Omental fat pad (tissue), 4 donors: ENCODE measurements around the gene ITIH4. TPM values are rescaled to one million over a fixed set of nuclear protein-coding genes. Genes with fewer than 3 reads are reported as not detected.
A peak's percentile ranks its signal among the peaks of the same experiment; 100 is the strongest.

Source experiments
- ATAC-seq: fragments of 150-250 bp; one replicate; pipeline ENCODE4 v1.9.1; 2016; ENCODE audit warnings: mild to moderate bottlenecking, moderate library complexity; ENCODE audit not compliant: low FRiP score
- DNase-seq: peaks from one replicate; pipeline ENCODE4 v3.0.0-alpha.2; 2019; ENCODE audit warnings: low spot score
- total RNA-seq, 4 donors: library from RNA; depleted of rRNA; stranded (reverse); fragments of >200 nt; gene quantifications; one replicate each; pipeline ENCODE4 v1.1.0, GENCODE V29; 2016
- TF ChIP-seq, protein P1 (sequence below), 3 donors: fragments of 450-650 bp; IDR thresholded peaks; one replicate each; pipeline ENCODE4 v1.5.1; 2016 to 2017; ENCODE audit warnings: antibody characterized with exemption in 3 of 3, mild to moderate bottlenecking in 3 of 3, moderate library complexity in 2 of 3

Gene ITIH4
- total RNA-seq, 4 donors from 2014 or later, result 1.2 to 18.8 (median 3.6) TPM

DNA sequence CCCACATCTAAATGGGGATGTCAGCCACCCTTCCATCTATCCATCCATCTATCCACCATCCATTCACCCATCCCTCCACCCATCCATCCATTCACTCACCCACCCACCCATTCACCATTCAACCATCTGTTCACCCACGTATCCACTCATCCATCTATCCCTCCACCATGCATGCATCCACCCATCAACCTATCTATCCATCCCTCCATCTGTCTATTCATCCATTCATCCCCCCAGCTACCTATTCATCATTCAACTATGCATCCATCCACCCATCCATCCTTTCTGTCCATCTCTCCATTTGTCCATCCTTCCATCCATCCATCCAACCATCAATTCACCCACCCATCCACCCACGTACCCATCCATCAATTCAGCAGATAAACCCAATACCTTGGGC lies 21.3 kb downstream of the ITIH4 start:
- DNase-seq (no peak), ATAC-seq (no peak)
- TF ChIP-seq, protein P1, sequence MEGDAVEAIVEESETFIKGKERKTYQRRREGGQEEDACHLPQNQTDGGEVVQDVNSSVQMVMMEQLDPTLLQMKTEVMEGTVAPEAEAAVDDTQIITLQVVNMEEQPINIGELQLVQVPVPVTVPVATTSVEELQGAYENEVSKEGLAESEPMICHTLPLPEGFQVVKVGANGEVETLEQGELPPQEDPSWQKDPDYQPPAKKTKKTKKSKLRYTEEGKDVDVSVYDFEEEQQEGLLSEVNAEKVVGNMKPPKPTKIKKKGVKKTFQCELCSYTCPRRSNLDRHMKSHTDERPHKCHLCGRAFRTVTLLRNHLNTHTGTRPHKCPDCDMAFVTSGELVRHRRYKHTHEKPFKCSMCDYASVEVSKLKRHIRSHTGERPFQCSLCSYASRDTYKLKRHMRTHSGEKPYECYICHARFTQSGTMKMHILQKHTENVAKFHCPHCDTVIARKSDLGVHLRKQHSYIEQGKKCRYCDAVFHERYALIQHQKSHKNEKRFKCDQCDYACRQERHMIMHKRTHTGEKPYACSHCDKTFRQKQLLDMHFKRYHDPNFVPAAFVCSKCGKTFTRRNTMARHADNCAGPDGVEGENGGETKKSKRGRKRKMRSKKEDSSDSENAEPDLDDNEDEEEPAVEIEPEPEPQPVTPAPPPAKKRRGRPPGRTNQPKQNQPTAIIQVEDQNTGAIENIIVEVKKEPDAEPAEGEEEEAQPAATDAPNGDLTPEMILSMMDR (IDR thresholded peaks at IDR 0.05), result no peak

DNA sequence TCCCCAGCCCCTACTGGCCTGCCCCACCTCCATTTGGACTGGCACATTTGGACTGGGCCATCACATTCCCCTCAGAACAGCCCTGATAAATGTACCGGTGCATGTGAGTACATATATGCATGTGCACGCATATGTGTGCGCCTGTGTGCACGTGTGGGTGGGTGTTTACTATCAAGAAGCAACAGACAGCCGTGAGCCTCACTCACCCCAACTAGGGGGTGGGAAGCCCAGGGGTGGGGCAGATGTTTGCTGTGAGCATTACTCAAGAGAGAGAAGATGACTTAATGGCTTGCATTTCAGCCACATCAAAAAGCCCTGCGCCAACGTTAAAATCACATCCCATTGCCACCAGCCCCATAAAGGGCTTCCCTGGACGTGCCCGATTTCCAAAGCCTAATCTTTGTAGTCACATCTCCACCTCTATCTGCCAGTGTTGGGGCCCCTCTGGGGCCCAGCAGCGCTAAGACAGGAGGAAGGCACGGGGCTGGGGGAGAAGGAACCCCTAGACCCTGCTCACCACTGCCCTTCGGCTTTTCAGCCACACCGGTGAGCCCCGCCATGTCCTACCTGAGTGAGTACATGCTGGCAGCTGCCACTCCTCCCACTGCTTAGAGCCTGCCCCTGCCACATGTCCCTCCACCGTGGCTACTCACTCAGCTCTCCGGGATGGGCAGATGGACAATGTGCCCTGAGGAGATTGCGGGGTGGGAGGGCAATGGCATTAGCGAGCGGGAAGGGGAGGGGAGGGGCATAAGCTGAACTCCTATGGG lies 25.0 kb downstream of the ITIH4 start:
- ATAC-seq, result no peak
- DNase-seq, result no peak

DNA sequence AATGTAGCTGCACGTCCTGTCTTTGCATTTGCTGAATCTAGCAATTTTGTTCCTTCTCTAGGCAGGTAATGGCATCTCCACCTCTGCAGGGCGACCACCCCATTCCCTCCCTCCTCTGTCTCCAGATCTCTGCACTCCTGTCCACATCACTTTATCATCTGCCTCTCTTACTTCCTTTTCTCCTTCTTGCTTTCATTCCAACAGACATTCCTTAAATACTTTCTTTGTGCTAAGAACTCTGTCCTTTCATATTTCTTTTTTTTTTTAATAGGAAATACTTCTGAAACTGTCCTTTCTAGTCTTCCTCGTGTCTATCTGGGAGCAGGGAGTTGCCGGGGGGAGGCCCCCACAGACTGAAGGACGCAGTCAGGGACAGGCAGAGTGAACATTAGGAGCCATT lies 28.6 kb downstream of the ITIH4 start:
- ATAC-seq (no peak), DNase-seq (no peak)
- TF ChIP-seq, protein P1 (IDR thresholded peaks at IDR 0.05), result no peak

More for the DNA sequence above, 25.0 kb downstream of the ITIH4 start:
- TF ChIP-seq, protein P1 (IDR thresholded peaks at IDR 0.05), result no peak

DNA sequence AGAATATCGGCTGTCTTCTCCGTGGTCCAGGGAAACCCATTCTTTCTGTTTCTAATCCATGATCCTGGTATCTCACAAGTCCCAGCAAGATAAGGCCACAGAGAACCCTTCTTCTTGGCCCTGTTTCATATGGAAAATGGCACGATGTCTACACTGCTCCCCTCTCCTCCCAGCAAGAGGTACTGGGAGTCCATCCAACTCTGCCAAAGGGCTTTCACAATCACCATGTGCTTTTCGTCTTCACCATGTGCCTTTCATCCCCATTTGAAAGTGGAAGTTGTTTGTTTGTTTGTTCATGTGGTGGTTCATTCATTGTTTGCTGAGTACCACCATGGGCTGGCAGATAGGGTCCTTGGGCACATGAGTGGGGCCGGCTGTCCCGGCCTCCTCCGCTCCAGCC lies 30.4 kb downstream of the ITIH4 start:
- DNase-seq, result no peak
- TF ChIP-seq, protein P1 (IDR thresholded peaks at IDR 0.05), result no peak
- no peak for ATAC-seq

DNA sequence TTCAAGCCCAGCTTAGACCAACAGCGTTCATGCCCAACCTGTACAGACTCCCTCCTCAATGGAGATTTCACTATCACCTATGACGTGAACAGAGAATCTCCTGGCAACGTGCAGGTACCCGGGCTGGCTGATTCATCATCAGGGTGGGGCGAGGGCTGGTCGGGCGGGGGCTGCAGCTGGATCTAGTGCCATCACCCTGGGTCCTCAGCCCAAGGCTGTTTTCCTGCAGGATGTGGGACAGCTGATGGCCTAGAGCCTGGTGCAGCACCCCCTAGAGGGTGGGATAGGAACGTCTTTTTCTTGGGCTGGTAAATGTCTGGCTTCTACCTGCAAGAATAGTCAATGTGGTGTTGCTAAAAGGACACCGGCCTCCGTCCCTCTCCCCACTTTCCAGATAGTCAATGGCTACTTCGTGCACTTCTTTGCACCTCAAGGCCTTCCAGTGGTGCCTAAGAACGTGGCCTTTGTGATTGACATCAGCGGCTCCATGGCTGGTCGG lies 31.4 kb downstream of the ITIH4 start:
- TF ChIP-seq, protein P1 (IDR thresholded peaks at IDR 0.05), result no peak
- ATAC-seq, result peak; percentile 51
- DNase-seq, result no peak

DNA sequence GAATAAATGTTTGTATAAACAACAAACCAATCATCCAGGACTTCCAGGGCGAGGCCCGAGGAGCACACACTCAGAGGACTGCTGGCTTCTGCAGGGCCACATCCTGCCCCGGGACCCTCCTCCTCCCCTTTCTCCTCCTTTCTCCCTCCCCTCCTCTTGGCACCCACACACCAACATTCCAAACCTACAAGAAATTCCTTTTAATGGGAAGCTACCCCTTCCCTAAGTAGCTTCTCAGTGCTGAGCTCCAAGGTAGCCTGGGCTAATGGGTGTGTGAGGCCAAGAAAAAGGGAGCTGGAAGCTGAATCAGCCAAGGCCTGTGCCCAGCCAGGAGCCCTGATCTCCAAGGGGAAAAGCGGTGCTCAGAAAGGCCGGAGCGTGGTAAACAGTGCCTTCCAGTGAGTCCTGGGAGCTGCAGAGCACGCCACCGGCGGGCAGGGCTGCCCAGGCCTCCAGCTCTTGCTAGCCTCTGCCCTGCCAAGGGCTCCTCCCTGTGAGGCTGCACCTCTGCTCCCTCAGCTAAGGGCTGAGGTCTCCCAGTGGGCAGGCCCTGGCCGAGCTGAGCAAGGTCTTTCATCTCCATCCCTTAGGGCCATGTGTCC lies 32.0 kb downstream of the ITIH4 start:
- ATAC-seq, result no peak
- TF ChIP-seq, protein P1 (IDR thresholded peaks at IDR 0.05), result no peak
- DNase-seq, result no peak
